HL-60 (cell line): ENCODE results near the gene ZBTB45.

ENCODE experiments used
- SPI1 ChIP-seq: IDR thresholded peaks from 2 replicates; pipeline ENCODE4 v1.6.1; 2012; ENCODE audit warnings: low read depth, mild to moderate bottlenecking, borderline replicate concordance
- TF ChIP-seq, protein P1 (sequence below): IDR thresholded peaks from one replicate; pipeline ENCODE4 v1.5.1; 2011; ENCODE audit warnings: low read length, control low read depth, inconsistent platforms; ENCODE audit not compliant: insufficient read depth

DNA sequence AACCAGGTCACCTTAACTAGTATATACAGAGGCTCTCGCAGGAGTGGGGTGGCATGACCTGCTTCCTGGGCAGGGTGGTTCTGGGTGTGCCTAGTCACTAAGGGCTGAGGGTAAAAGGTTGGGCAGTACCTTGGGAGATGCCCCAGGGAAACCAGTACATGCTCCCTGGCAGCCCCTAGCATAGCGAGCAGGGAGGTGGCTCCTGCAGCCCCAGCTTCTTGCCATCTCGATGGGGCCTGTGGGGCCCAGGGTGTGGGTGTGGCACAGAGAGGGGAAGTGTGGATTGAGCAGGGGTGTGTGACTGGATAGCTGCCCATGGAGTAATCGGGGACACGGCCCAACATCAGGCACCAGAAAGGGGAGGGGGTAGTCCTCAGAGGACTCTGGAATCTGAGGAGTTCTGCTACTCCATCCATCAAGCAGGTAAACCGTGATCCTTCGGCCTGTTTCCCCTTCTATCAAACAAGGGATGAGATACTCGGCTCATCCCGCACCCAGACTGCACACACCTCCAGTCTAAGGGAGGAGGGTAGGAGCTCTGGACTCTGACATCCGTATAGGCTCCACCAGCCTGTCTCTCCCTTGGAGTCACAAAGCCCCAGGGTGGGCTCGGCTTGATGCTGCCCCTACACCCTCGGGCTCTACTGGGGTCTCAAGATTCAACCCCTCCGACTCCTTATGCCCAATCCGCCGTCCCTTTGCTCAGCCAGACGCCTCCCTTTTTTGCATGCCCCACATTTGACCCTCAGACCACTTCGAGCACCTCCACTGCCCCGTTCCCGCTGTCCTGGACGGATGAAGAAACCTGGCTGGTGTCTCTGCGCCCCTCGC, 1.1 kb downstream of the ZBTB45 start:
- TF ChIP-seq, protein P1, sequence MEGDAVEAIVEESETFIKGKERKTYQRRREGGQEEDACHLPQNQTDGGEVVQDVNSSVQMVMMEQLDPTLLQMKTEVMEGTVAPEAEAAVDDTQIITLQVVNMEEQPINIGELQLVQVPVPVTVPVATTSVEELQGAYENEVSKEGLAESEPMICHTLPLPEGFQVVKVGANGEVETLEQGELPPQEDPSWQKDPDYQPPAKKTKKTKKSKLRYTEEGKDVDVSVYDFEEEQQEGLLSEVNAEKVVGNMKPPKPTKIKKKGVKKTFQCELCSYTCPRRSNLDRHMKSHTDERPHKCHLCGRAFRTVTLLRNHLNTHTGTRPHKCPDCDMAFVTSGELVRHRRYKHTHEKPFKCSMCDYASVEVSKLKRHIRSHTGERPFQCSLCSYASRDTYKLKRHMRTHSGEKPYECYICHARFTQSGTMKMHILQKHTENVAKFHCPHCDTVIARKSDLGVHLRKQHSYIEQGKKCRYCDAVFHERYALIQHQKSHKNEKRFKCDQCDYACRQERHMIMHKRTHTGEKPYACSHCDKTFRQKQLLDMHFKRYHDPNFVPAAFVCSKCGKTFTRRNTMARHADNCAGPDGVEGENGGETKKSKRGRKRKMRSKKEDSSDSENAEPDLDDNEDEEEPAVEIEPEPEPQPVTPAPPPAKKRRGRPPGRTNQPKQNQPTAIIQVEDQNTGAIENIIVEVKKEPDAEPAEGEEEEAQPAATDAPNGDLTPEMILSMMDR = no peak
- TF ChIP-seq SPI1 = peak; percentile 90
